ENCODE results near the gene SFR1.
"Not testable (repeated sequence)": the region's sequence is repeated elsewhere in the genome, so short reads cannot be mapped to it uniquely, and the experiment has no call there.

SFR1 gene

DNA sequence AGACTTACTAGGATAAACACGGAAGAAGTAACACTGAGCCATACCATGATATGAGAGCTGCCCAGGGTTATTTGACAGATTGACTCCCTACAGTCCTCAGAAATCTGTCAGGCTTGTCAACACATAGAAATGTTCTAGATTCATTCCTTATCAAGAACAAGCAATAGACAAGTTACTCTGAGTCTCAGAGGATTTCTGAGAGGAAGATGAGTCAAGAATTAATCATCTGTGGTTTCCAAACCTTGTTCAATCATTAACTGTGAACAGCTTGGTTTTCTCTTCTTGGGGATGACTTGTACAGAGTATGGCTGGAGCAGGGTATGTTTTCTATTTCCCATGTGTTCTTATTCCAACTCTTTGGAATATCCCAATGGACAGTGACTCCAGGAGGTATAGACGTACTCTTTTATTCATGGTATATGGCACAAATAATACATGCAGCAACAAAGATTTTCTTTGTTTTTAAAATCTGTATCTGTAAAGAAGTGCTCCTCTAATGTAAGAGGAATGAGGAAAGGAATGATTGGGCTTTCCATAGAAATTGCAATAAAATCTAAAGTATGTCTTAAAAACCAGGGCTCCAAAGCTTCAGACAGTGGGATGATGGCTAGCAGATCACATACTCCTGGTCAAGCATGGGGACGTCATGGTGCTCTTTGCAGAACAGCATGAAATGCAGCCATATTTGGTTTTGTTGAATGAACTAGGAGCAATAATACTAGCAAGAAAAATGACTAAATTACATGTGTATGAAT is 11.9 kb upstream of the SFR1 start:
- no peak for DNase-seq

DNA sequence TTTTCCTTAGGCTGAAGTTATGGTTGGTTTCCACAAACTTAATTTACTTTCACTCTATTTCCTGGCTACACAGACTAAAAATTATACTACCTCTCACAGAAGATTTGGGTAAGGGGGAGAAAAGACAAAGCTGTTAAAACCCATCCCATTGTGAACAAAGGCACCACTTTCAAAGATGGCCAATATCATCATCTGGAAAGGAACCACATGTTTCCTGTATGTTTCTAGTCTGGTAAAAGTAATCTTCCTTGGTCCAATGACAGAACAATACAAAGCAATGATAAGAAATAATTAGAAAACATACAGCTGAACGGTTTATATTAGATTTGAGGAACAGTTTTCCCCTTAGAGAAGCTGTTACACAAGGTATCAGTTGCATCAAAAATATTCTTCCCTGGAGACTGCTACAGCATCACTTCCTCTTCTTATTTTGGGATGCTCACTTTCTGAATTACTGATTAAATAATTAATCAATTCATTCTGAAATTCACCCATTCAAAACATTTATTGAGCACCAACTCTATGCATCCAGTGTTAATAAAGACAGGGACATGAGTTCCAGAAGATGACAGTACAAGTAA is 8.5 kb upstream of the SFR1 start:
- DNase-seq: no peak

DNA sequence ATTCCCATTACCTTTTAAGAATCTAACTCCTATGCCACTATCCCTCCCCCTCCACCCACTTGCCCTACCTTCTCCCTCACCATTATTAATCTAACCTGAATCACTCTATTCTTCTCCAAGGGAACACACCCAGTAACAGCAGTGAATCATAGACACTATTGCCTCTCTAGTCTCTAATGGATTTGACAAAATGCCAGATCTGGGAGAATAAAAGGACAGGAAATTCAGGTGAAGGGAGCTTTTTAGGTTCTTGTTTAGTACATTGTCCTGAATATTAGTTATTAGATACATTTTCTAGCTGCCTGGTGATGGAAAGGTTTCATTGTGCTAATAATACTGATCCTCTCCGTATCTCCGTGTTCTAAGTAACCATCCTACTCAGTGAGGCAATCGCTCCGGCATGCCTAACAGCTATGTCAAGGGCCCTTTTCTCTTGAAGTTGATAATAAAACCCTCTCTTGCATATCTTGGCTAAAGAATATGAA is 4.1 kb upstream of the SFR1 start:
- no peak for DNase-seq

- no peak for DNase-seq
These were observed 2.0 kb upstream of the SFR1 start for GRCh38 chr10:104119996-104120395.

DNA sequence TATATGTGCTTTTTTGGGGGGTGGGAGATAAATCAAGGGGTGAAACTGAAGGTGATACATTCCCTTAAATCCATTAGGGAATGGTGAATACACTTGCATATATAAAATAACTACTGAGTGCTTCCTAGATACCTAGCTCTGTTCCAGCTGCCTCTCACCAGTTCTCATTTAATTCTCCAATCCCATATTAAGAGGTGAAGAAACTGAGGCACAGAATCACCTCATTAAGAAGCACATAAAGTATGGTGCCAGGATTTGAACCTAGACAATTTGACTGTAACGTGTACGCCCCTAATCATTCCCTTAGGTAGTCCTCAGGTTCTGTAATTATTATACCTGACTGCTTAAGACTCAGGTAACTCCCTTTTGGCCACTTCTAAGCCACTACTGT is 1.5 kb upstream of the SFR1 start:
- no peak for DNase-seq

DNA sequence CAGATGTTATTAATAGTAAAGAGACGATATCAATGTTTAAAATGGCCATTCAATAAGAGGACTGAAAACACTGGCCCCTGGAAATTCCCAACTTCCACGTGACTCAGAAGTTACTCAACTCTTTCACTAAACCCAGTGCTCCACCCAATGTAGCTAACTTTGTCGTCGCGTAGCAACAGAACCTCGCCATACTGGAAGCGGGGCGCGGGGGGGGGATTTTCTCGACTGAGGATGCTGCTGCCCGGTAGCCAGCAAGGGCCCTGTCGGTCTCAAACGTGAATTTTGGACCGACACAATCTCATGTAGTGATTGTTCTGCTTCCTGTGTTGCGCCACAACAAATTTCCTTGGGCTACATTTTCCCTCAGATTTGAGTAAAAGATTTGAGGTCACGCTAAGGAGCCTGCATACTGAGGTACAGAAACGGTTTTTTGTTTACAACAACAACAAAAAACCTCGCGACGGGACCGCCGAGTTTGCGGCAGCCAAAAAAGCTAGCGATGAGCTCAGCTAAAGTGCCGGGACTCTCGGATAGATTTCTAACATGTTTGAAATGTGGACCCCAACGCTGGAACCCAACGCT is 977 bp upstream of the SFR1 start:
- DNase-seq: peak; percentile 89

GRCh38 chr10:104122225-104123107 is 495 bp downstream of the SFR1 start:
- no peak for DNase-seq

GRCh38 chr10:104123397-104123796 is 1.4 kb downstream of the SFR1 start:
- DNase-seq: no peak

GRCh38 chr10:104127411-104127810 is 5.4 kb downstream of the SFR1 start:
- no peak for DNase-seq

DNA sequence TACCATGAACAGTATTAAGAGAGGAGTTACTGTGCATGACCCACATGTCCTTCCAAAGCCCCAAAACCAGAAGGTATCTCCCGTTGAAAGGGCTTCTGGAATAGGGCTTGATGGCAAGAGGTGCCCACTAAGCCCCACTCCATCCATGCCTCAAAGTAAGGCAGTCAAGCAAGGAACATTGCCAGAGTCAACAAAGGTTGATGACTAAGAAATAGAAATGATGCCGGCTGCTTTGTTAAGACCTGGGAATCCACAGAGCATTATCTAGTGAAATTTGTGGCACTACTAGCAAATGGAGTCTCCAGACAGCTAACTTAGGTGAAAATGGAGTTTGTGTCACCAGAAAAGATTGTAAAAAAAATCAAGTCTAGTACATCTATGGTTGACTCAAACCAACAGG is 6.2 kb downstream of the SFR1 start:
- no peak for DNase-seq

DNA sequence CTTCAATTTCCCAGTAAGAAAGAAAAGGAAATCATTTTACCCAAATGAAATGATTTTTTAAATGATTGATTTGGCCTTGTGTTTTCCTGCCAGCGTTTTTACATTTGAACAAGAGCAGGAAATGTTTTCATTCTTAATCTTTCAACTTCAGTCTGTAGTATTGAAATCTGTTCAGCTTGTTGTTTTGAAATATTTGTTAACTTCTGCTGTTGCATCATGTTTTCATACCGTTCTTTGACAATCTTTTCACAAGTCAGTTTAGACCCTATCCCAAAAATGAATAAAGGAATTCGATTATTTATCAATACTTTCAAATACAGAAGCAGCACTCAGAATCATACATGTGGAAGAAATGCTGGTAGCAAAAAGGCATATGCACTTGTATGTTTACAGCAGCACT is 8.1 kb downstream of the SFR1 start:
- no peak for DNase-seq

DNA sequence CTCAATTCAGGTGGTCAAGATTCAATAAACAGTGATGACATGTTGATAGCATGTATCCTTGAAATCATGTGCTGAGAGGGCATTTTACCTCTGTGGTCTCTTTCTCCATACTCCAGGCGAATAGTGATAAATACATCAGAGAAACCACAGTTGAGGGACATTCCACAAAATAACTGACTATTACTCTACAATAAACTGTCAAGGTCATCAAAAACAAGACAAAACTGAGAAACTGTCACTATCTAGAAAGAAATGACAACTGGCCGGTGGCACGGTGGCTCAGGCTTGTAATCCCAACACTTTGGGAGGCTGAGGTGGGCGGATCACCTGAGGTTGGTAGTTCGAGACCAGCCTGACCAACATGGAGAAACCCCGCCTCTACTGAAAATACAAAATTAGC is 16.2 kb downstream of the SFR1 start:
- no peak for DNase-seq

GRCh38 chr10:104139221-104139620 is 17.2 kb downstream of the SFR1 start:
- DNase-seq: no peak

DNA sequence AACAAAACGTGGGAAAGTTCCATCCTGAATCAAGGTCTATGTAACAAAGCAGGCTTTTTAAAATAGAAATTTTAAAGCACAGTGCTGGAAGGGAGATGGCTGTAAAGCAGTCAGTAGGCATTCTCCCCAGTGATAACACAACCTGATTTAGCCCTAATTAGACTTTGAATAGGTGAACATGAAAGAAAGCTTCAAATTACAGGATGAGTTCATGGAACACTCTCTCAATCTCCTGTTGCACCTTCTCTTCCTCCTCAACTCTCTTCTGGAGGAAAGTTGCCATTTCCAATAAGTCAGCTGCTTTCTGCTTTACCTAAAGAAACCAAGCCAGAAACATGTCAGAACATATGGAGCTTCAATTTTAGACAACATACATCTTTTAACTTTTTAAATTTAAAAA is 20.1 kb downstream of the SFR1 start:
- DNase-seq: no peak

- DNase-seq: no peak
These were observed 21.9 kb downstream of the SFR1 start for GRCh38 chr10:104143829-104144228.

DNA sequence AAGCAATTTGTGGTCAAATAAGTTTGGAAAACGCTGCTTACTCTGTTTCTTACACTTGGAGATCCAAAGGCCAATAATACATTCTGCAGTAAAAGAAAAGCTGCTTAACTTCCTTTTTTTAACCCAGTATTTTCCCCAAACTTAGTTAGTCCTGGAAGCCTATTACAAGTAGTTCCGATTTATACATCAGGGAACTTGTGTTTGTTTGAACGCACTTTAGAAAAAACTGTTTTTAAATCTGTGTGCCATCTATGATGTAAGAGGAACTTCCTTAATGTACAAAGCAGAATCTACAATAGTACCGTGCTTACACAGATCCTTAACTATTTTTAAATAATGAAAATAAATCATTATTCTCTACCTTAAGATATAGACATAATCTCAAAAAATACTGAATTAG is 23.0 kb downstream of the SFR1 start:
- DNase-seq: no peak

DNA sequence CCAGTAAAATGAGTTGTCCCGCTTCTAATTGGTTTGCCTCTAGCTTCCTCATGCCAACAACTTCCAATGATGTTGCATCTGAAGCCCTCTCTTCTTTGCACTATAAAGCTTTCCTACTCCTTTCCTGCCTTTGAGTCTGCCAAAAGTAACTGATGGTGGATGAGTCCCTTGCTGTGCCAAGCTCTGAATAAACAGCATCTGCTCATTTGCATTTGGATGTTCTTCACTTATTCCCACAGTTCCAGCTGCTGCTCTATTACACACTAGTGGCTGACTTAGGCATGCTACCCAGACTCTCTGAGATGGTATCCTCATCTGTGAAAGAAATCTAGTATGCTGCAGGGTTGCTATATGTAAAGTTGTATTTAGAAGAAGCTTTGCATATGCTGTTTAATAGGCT is 24.9 kb downstream of the SFR1 start:
- no peak for DNase-seq

DNA sequence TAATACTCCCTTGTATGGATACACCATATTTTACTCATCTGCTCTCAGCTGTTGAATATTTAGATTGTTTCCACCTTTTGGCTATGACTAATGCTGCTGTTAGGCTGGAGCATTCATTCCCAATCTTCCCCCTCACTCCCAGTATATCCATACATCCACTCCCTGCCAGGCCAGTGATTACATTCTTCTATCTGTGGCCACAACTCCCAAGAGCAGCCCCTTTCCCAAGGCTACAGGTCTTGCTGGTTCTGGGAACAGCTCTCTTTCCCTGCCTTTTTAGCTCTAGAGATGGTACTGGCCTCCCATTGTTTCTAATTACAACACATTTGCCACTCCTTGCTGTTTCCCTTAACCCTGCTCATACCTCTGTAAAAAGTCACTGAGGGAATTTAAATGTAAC is 28.2 kb downstream of the SFR1 start:
- no peak for DNase-seq

DNA sequence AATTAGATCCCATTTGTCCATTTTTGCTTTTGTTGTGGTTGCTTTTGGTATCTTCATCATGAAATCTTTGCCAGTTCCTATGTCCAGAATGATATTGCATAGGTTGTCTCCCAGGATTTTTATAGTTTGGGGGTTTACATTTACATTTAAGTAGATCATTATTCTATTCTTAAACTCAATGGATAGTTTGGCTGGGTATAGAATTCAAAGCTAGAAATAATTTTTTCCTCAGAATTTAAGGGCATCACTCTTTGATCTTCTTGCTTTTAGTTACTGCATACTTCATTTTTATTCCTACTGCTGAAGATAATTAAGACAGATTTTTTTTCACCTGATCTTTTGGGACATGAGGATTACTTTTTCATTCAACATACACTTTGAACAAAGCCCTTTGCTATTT is 29.8 kb downstream of the SFR1 start:
- no peak for DNase-seq

DNA sequence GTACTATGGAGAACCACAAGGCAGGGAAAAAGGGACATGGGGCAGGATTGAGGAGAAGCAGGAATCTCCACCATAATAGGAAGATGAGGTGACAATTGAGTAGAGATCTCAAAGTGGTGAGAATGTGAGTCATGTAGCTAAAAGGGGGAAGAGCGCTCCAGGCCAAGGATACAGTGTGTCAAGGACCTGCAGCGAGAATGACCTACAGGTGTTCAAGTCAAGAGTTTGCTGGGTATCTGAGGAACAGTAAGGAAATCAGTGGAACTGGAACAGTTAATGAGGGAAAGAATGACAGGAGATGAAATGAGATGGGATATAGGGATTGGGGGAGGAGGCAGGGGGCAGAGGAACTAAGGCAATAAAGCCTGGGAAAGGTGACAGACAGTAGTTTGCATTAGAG is 33.6 kb downstream of the SFR1 start:
- DNase-seq: no peak

GRCh38 chr10:104170610-104171254 is 48.8 kb downstream of the SFR1 start:
- DNase-seq: no peak

GRCh38 chr10:104174136-104174535 is 52.2 kb downstream of the SFR1 start:
- DNase-seq: not testable (repeated sequence)
